ENCODE measurements around the gene GLMP. TPM values are rescaled to one million over a fixed set of nuclear protein-coding genes. Genes with fewer than 3 reads are reported as not detected.

Gene GLMP
- total RNA-seq, 1 donor from 2014 or later: 20.4 TPM

- no peaks in the 10 kb centered on the region for H3K4me1 ChIP-seq (ENCODE audit: control insufficient read depth in 3 of 3, insufficient read depth in 3 of 3, low read length in 3 of 3)
- H3K4me3 ChIP-seq (ENCODE audit: low read length in 3 of 3): no peak overlapping the region
- no peak overlapping the region for H3K9ac ChIP-seq (ENCODE audit: low read depth in 1 of 3, low read length in 3 of 3)
- no peak overlapping the region for H3K27ac ChIP-seq (ENCODE audit: low read depth, low read length)
- no peaks in the 10 kb centered on the region for H3K9me3 ChIP-seq (ENCODE audit: control insufficient read depth in 3 of 3, low read length in 3 of 3)
- H3K27me3 ChIP-seq (ENCODE audit: control insufficient read depth in 3 of 3, insufficient read depth in 3 of 3, low read length in 3 of 3): no peaks in the 10 kb centered on the region
- peaks cover 59 to 80% (median 75%) of the 10 kb centered on the region in 3 donors for H3K36me3 ChIP-seq (ENCODE audit: control insufficient read depth in 3 of 3, insufficient read depth in 3 of 3, low read length in 3 of 3)
These were observed 24.2 kb upstream of the GLMP start for GRCh38 chr1:156319664-156320063.

GRCh38 chr1:156316909-156317308 is 21.4 kb upstream of the GLMP start:
- Histone ChIP-seq H3K9me3 (ENCODE audit: control insufficient read depth in 3 of 3, low read length in 3 of 3) (no peaks in the 10 kb centered on the region), H3K4me3 (ENCODE audit: low read length in 3 of 3) (no peak overlapping the region), H3K9ac (ENCODE audit: low read depth in 1 of 3, low read length in 3 of 3) (no peak overlapping the region), H3K36me3 (ENCODE audit: control insufficient read depth in 3 of 3, insufficient read depth in 3 of 3, low read length in 3 of 3) (peaks cover 55 to 80% (median 76%) of the 10 kb centered on the region in 3 donors), H3K4me1 (ENCODE audit: control insufficient read depth in 3 of 3, insufficient read depth in 3 of 3, low read length in 3 of 3) (no peaks in the 10 kb centered on the region), H3K27ac (ENCODE audit: low read depth, low read length) (no peak overlapping the region), H3K27me3 (ENCODE audit: control insufficient read depth in 3 of 3, insufficient read depth in 3 of 3, low read length in 3 of 3) (no peaks in the 10 kb centered on the region)

DNA sequence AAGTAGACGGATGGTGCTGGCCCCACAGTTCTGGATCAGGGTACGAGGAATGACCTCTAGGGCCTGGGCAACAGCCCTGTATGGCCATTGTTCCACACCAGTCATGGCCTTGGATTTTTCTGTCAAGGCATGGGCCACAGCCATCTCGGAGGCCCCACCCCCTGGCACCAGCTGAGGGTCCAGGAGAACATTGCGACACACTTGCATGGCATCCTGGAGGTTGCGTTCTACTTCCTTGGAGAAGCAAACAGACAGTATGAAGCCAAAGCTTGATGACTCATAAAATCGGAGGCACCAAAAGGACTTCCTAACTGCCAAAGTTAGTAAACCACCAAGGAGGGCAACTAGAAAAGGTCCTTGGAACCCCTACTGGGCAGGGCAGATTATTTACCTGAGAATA is 15.5 kb upstream of the GLMP start:
- Histone ChIP-seq H3K9ac (ENCODE audit: low read depth in 1 of 3, low read length in 3 of 3) (no peak overlapping the region), H3K36me3 (ENCODE audit: control insufficient read depth in 3 of 3, insufficient read depth in 3 of 3, low read length in 3 of 3) (peaks cover 38 to 72% (median 69%) of the 10 kb centered on the region in 3 donors), H3K27me3 (ENCODE audit: control insufficient read depth in 3 of 3, insufficient read depth in 3 of 3, low read length in 3 of 3) (no peaks in the 10 kb centered on the region), H3K9me3 (ENCODE audit: control insufficient read depth in 3 of 3, low read length in 3 of 3) (no peaks in the 10 kb centered on the region), H3K4me3 (ENCODE audit: low read length in 3 of 3) (no peak overlapping the region), H3K27ac (ENCODE audit: low read depth, low read length) (no peak overlapping the region), H3K4me1 (ENCODE audit: control insufficient read depth in 3 of 3, insufficient read depth in 3 of 3, low read length in 3 of 3) (peaks cover 0 to 5% (median 0%) of the 10 kb centered on the region in 3 donors)

GRCh38 chr1:156308078-156308477 is 12.6 kb upstream of the GLMP start:
- Histone ChIP-seq H3K27me3 (ENCODE audit: control insufficient read depth in 3 of 3, insufficient read depth in 3 of 3, low read length in 3 of 3) (no peaks in the 10 kb centered on the region), H3K4me1 (ENCODE audit: control insufficient read depth in 3 of 3, insufficient read depth in 3 of 3, low read length in 3 of 3) (peaks cover 0 to 5% (median 0%) of the 10 kb centered on the region in 3 donors), H3K9me3 (ENCODE audit: control insufficient read depth in 3 of 3, low read length in 3 of 3) (no peaks in the 10 kb centered on the region), H3K4me3 (ENCODE audit: low read length in 3 of 3) (no peak overlapping the region), H3K36me3 (ENCODE audit: control insufficient read depth in 3 of 3, insufficient read depth in 3 of 3, low read length in 3 of 3) (peaks cover 36 to 57% (median 51%) of the 10 kb centered on the region in 3 donors), H3K9ac (ENCODE audit: low read depth in 1 of 3, low read length in 3 of 3) (no peak overlapping the region), H3K27ac (ENCODE audit: low read depth, low read length) (no peak overlapping the region)

DNA sequence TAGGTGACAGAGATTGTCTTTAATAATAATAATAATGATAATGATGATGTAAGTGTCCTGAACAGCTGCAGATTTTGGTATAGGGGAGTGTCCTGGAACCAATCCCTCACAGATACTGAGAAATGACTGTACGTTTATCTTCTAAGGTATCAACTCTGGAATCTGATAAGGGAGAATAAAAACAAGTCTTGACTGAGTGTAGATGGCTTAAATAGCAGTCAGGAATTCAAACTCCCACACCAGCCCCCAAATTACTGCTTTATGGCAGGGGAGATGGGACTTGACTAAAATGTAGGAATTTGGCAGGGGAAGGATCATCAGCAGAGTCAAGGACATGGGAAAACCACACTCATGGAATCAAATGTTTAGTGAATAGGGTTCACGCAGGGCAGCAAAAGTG is 9.7 kb upstream of the GLMP start:
- no peaks in the 10 kb centered on the region for H3K4me1 ChIP-seq (ENCODE audit: control insufficient read depth in 3 of 3, insufficient read depth in 3 of 3, low read length in 3 of 3)
- no peak overlapping the region for H3K9ac ChIP-seq (ENCODE audit: low read depth in 1 of 3, low read length in 3 of 3)
- H3K9me3 ChIP-seq (ENCODE audit: control insufficient read depth in 3 of 3, low read length in 3 of 3): no peaks in the 10 kb centered on the region
- H3K36me3 ChIP-seq (ENCODE audit: control insufficient read depth in 3 of 3, insufficient read depth in 3 of 3, low read length in 3 of 3): peaks cover 20 to 31% (median 26%) of the 10 kb centered on the region in 3 donors
- H3K27ac ChIP-seq (ENCODE audit: low read depth, low read length): no peak overlapping the region
- no peaks in the 10 kb centered on the region for H3K27me3 ChIP-seq (ENCODE audit: control insufficient read depth in 3 of 3, insufficient read depth in 3 of 3, low read length in 3 of 3)
- no peak overlapping the region for H3K4me3 ChIP-seq (ENCODE audit: low read length in 3 of 3)

DNA sequence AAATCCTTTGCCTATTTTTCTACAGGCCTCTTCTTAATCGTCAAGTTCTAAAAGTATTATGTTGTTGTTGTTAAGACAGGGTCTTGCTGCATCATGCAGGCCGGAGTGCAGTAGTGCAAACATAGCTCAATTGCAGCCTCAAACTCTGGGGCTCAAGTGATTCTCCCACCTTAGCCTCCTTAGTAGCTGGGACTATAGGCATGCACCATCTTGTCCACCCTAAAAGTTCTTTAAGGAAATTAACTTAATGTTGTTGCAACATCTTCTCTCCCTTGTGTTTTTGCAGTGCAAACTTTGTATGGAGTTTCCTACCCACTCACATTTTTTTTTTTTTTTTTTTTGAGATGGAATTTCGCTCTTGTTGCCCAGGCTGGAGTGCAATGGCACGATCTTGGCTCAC is 7.8 kb upstream of the GLMP start:
- peaks cover 9 to 12% (median 10%) of the 10 kb centered on the region in 3 donors for H3K36me3 ChIP-seq (ENCODE audit: control insufficient read depth in 3 of 3, insufficient read depth in 3 of 3, low read length in 3 of 3)
- H3K9me3 ChIP-seq (ENCODE audit: control insufficient read depth in 3 of 3, low read length in 3 of 3): no peaks in the 10 kb centered on the region

DNA sequence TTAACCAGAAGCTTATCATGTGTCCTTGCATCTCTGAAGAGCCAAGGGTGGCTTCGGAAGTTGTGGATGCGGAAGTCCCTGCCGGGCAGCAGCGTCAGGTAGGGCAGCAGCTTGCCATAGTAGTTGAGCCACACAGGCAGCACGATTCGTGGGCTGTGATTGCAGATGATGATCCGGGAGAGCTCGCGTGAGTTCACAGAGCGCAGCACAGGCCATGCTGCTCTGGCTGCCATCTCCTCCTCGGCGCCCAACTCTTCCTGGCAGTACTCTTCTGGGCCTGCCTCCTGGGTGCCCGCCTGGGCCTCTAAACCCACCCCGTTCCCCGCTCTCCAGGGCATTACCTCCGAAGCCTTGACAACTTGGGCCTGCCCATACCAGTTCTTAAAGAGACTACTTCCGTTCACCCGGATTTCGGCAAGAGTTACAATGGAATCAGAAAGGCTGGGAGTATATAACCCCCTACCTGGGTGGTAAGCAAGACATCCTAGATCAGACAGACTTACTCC is 3.4 kb upstream of the GLMP start, which contains the start of gene VHLL:
TSS of gene VHLL (minus strand) at position 456 of the 506 bp plus-strand sequence. CDS start at position 338, 118 bp downstream.
- Histone ChIP-seq H3K27me3 (ENCODE audit: control insufficient read depth in 3 of 3, insufficient read depth in 3 of 3, low read length in 3 of 3) (no peaks in the 10 kb centered on the region), H3K9ac (ENCODE audit: low read depth in 1 of 3, low read length in 3 of 3) (no peak within 1 kb of the TSS), H3K36me3 (ENCODE audit: control insufficient read depth in 3 of 3, insufficient read depth in 3 of 3, low read length in 3 of 3) (peaks cover 0 to 5% (median 0%) of the 10 kb centered on the region in 3 donors), H3K4me1 (ENCODE audit: control insufficient read depth in 3 of 3, insufficient read depth in 3 of 3, low read length in 3 of 3) (peaks cover 8 to 18% (median 8%) of the 10 kb centered on the region in 3 donors), H3K27ac (ENCODE audit: low read depth, low read length) (no peak within 1 kb of the TSS), H3K4me3 (ENCODE audit: low read length in 3 of 3) (no peak within 1 kb of the TSS), H3K9me3 (ENCODE audit: control insufficient read depth in 3 of 3, low read length in 3 of 3) (no peaks in the 10 kb centered on the region)

More for the DNA sequence above, 7.8 kb upstream of the GLMP start:
- Histone ChIP-seq H3K4me1 (ENCODE audit: control insufficient read depth in 3 of 3, insufficient read depth in 3 of 3, low read length in 3 of 3) (no peaks in the 10 kb centered on the region), H3K4me3 (ENCODE audit: low read length in 3 of 3) (no peak overlapping the region), H3K27ac (ENCODE audit: low read depth, low read length) (no peak overlapping the region), H3K9ac (ENCODE audit: low read depth in 1 of 3, low read length in 3 of 3) (no peak overlapping the region), H3K27me3 (ENCODE audit: control insufficient read depth in 3 of 3, insufficient read depth in 3 of 3, low read length in 3 of 3) (no peaks in the 10 kb centered on the region)

GRCh38 chr1:156293895-156294294 is 1.6 kb downstream of the GLMP start:
- Histone ChIP-seq H3K27me3 (ENCODE audit: control insufficient read depth in 3 of 3, insufficient read depth in 3 of 3, low read length in 3 of 3) (no peaks in the 10 kb centered on the region), H3K27ac (ENCODE audit: low read depth, low read length) (no peak overlapping the region), H3K9ac (ENCODE audit: low read depth in 1 of 3, low read length in 3 of 3) (no peak overlapping the region), H3K36me3 (ENCODE audit: control insufficient read depth in 3 of 3, insufficient read depth in 3 of 3, low read length in 3 of 3) (peaks cover 0 to 11% (median 7%) of the 10 kb centered on the region in 3 donors), H3K4me1 (ENCODE audit: control insufficient read depth in 3 of 3, insufficient read depth in 3 of 3, low read length in 3 of 3) (peaks cover 16 to 29% (median 17%) of the 10 kb centered on the region in 3 donors), H3K9me3 (ENCODE audit: control insufficient read depth in 3 of 3, low read length in 3 of 3) (no peaks in the 10 kb centered on the region), H3K4me3 (ENCODE audit: low read length in 3 of 3) (no peak overlapping the region)

- Histone ChIP-seq H3K4me1 (ENCODE audit: control insufficient read depth in 3 of 3, insufficient read depth in 3 of 3, low read length in 3 of 3) (peaks cover 16 to 29% (median 17%) of the 10 kb centered on the region in 3 donors), H3K27ac (ENCODE audit: low read depth, low read length) (no peak overlapping the region), H3K36me3 (ENCODE audit: control insufficient read depth in 3 of 3, insufficient read depth in 3 of 3, low read length in 3 of 3) (peaks cover 0 to 11% (median 9%) of the 10 kb centered on the region in 3 donors), H3K9ac (ENCODE audit: low read depth in 1 of 3, low read length in 3 of 3) (no peak overlapping the region), H3K9me3 (ENCODE audit: control insufficient read depth in 3 of 3, low read length in 3 of 3) (no peaks in the 10 kb centered on the region), H3K27me3 (ENCODE audit: control insufficient read depth in 3 of 3, insufficient read depth in 3 of 3, low read length in 3 of 3) (no peaks in the 10 kb centered on the region), H3K4me3 (ENCODE audit: low read length in 3 of 3) (no peak overlapping the region)
These were observed 2.4 kb downstream of the GLMP start for GRCh38 chr1:156293098-156293434.

DNA sequence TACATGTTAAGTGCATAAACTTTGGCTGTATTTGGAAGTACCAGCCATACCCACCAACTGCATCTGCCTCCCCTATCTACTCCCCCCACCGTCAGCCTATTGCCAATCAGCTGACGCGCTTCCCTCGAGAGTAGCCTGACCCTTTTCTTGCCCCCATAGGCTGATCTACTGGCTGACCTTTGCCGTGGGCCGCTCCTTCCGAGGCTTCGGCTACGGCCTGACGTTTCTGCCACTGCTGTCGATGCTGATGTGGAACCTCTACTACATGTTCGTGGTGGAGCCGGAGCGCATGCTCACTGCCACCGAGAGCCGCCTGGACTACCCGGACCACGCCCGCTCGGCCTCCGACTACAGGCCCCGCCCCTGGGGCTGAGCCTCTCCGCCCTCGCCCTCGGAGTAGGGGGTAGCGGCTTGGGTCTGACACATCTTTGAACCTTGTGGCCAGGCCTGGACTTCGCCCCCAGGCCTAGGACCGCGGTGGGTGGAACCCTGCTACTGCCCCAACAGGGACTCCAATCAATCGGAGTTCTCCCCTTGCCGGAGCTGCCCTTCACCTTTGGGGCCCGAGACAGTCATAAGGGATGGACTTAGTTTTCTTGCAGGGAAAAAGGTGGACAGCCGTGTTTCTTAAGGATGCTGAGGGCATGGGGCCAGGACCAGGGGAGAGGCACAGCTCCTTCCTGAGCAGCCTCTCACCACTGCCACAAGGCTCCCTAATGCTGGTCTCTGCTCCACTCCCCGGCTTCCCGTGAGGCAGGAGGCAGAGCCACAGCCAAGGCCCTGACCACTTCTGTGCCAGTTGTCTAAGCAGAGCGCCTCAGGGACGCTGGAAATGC is 4.0 kb downstream of the GLMP start:
- Histone ChIP-seq H3K4me3 (ENCODE audit: low read length in 3 of 3) (peak overlapping the region; percentile 71 to 85 (median 79)), H3K9me3 (ENCODE audit: control insufficient read depth in 3 of 3, low read length in 3 of 3) (no peaks in the 10 kb centered on the region), H3K9ac (ENCODE audit: low read depth in 1 of 3, low read length in 3 of 3) (peak overlapping the region; percentile 50 to 78 (median 77)), H3K4me1 (ENCODE audit: control insufficient read depth in 3 of 3, insufficient read depth in 3 of 3, low read length in 3 of 3) (peaks cover 16 to 29% (median 17%) of the 10 kb centered on the region in 3 donors), H3K27me3 (ENCODE audit: control insufficient read depth in 3 of 3, insufficient read depth in 3 of 3, low read length in 3 of 3) (no peaks in the 10 kb centered on the region), H3K36me3 (ENCODE audit: control insufficient read depth in 3 of 3, insufficient read depth in 3 of 3, low read length in 3 of 3) (peaks cover under 1 to 13% (median 9%) of the 10 kb centered on the region in 3 donors), H3K27ac (ENCODE audit: low read depth, low read length) (peak overlapping the region; percentile 28)

Data from skeletal muscle tissue (tissue), 4 donors.